WI38 (cell line): Measurements from ENCODE around the gene NIPBL.
A peak's percentile ranks its signal among the peaks of the same experiment; 100 is the strongest.
"Not testable (repeated sequence)": the region's sequence is repeated elsewhere in the genome, so short reads cannot be mapped to it uniquely, and the experiment has no call there.

Experiments
- H3K4me3 ChIP-seq: 2 replicates; pipeline ENCODE4 v1.5.1; 2011; ENCODE audit warnings: low read depth, mild to moderate bottlenecking, control low read depth, low read length
- CTCF ChIP-seq: IDR thresholded peaks from 2 replicates; pipeline ENCODE4 v1.5.1; 2012; ENCODE audit warnings: low read depth, mild to moderate bottlenecking, control low read depth, low read length

Gene NIPBL

GRCh38 chr5:36876299-36876964 lies at the start of gene NIPBL:
TSS of gene NIPBL (plus strand) at chr5:36876769. CDS start at chr5:36953697, 76,928 bp downstream.
- TF ChIP-seq CTCF, result no peak
- H3K4me3 ChIP-seq, result peak within 1 kb of the TSS; percentile 90

- H3K4me3 ChIP-seq, result no peak overlapping the region
- TF ChIP-seq CTCF, result no peak
Measured at GRCh38 chr5:36832274-36832673, 44.3 kb upstream of the NIPBL start.

- H3K4me3 ChIP-seq, result no peak overlapping the region
- TF ChIP-seq CTCF, result no peak
Measured at GRCh38 chr5:36836831-36837230, 39.7 kb upstream of the NIPBL start.

GRCh38 chr5:36839489-36840476 lies 36.8 kb upstream of the NIPBL start:
- H3K4me3 ChIP-seq, result no peak overlapping the region
- TF ChIP-seq CTCF, result no peak

- no peak overlapping the region for H3K4me3 ChIP-seq
- TF ChIP-seq CTCF, result no peak
Measured at GRCh38 chr5:36841677-36842076, 34.9 kb upstream of the NIPBL start.

GRCh38 chr5:36842087-36842486 lies 34.5 kb upstream of the NIPBL start:
- TF ChIP-seq CTCF, result no peak
- H3K4me3 ChIP-seq, result no peak overlapping the region

GRCh38 chr5:36844305-36844704 lies 32.3 kb upstream of the NIPBL start:
- TF ChIP-seq CTCF, result no peak
- H3K4me3 ChIP-seq, result no peak overlapping the region

- H3K4me3 ChIP-seq, result not testable (repeated sequence)
Measured at GRCh38 chr5:36848545-36848944, 28.0 kb upstream of the NIPBL start.

GRCh38 chr5:36852903-36853302 lies 23.7 kb upstream of the NIPBL start:
- H3K4me3 ChIP-seq, result not testable (repeated sequence)
